ENCODE data around the gene KCNQ1.

The KCNQ1 gene

DNA sequence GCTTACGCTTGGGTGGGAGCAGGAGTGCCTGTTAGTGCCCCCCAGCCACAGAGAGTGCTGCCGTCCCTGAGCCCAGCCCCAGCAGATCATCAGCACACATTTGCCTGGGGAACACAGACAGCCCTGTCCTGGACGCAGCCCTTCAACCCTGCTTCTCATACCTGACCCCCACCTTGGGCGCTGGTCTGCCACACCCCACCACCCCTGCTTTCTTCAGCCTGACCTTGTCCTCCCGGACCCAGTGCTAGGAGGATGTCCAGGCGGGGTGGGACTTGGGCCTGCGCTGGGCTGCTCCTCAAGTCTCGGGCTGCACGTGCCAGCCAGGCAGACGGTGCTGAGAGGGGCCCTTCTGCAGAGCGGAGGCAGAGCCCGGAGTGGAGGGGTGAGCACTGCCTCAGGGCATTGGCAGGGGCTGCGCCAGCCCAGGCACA lies 135.8 kb downstream of the KCNQ1 start:
- no peaks in the 10 kb centered on the region for H3K9me2 ChIP-seq (ENCODE audit: low read depth, low read length)
- H3K27ac ChIP-seq (ENCODE audit: low read depth, low read length, poor library complexity, severe bottlenecking) = no peak overlapping the region
- H3K4me2 ChIP-seq (ENCODE audit: low read length) = no peak overlapping the region
- H2AFZ ChIP-seq (ENCODE audit: low read length) = no peak overlapping the region
- H3K4me3 ChIP-seq (ENCODE audit: low read depth, low read length, poor library complexity, severe bottlenecking) = no peak overlapping the region
- no peaks in the 10 kb centered on the region for H3K4me1 ChIP-seq (ENCODE audit: insufficient read depth, low read length, severe bottlenecking)
- H3K9me3 ChIP-seq (ENCODE audit: low read length) = no peaks in the 10 kb centered on the region
- H3K9ac ChIP-seq (ENCODE audit: low read length) = no peak overlapping the region
- no peaks in the 10 kb centered on the region for H3K36me3 ChIP-seq (ENCODE audit: insufficient read depth, low read length)
- H4K20me1 ChIP-seq (ENCODE audit: insufficient read depth, low read length) = no peaks in the 10 kb centered on the region
- H3F3A ChIP-seq (ENCODE audit: insufficient read depth, low read length) = no peaks in the 10 kb centered on the region
- H3K79me2 ChIP-seq (ENCODE audit: insufficient read depth, low read length) = no peaks in the 10 kb centered on the region
- H3K27me3 ChIP-seq (ENCODE audit: insufficient read depth, low read length) = no peaks in the 10 kb centered on the region
- no peak for TF ChIP-seq EZH2 (IDR thresholded peaks at IDR 0.05; ENCODE audit: borderline replicate concordance, low read length)
- TF ChIP-seq, protein P1, sequence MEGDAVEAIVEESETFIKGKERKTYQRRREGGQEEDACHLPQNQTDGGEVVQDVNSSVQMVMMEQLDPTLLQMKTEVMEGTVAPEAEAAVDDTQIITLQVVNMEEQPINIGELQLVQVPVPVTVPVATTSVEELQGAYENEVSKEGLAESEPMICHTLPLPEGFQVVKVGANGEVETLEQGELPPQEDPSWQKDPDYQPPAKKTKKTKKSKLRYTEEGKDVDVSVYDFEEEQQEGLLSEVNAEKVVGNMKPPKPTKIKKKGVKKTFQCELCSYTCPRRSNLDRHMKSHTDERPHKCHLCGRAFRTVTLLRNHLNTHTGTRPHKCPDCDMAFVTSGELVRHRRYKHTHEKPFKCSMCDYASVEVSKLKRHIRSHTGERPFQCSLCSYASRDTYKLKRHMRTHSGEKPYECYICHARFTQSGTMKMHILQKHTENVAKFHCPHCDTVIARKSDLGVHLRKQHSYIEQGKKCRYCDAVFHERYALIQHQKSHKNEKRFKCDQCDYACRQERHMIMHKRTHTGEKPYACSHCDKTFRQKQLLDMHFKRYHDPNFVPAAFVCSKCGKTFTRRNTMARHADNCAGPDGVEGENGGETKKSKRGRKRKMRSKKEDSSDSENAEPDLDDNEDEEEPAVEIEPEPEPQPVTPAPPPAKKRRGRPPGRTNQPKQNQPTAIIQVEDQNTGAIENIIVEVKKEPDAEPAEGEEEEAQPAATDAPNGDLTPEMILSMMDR (IDR thresholded peaks at IDR 0.05; ENCODE audit: low read length) = no peak

- H3K4me2 ChIP-seq (ENCODE audit: low read length) = no peak overlapping the region
- no peaks in the 10 kb centered on the region for H3K27me3 ChIP-seq (ENCODE audit: insufficient read depth, low read length)
- H3K9me2 ChIP-seq (ENCODE audit: low read depth, low read length) = no peaks in the 10 kb centered on the region
- H3K36me3 ChIP-seq (ENCODE audit: insufficient read depth, low read length) = no peaks in the 10 kb centered on the region
- H3K4me1 ChIP-seq (ENCODE audit: insufficient read depth, low read length, severe bottlenecking) = no peaks in the 10 kb centered on the region
- no peaks in the 10 kb centered on the region for H3K9me3 ChIP-seq (ENCODE audit: low read length)
- H3F3A ChIP-seq (ENCODE audit: insufficient read depth, low read length) = no peaks in the 10 kb centered on the region
- no peaks in the 10 kb centered on the region for H4K20me1 ChIP-seq (ENCODE audit: insufficient read depth, low read length)
- TF ChIP-seq, protein P1 (IDR thresholded peaks at IDR 0.05; ENCODE audit: low read length) = no peak
- TF ChIP-seq EZH2 (IDR thresholded peaks at IDR 0.05; ENCODE audit: borderline replicate concordance, low read length) = no peak
- no peak overlapping the region for H3K9ac ChIP-seq (ENCODE audit: low read length)
- no peaks in the 10 kb centered on the region for H3K79me2 ChIP-seq (ENCODE audit: insufficient read depth, low read length)
- H3K27ac ChIP-seq (ENCODE audit: low read depth, low read length, poor library complexity, severe bottlenecking) = no peak overlapping the region
- H2AFZ ChIP-seq (ENCODE audit: low read length) = no peak overlapping the region
- H3K4me3 ChIP-seq (ENCODE audit: low read depth, low read length, poor library complexity, severe bottlenecking) = no peak overlapping the region
These were observed 136.5 kb downstream of the KCNQ1 start for GRCh38 chr11:2581151-2581930.

- no peaks in the 10 kb centered on the region for H3K9me3 ChIP-seq (ENCODE audit: low read length)
- H3K36me3 ChIP-seq (ENCODE audit: insufficient read depth, low read length) = no peaks in the 10 kb centered on the region
- TF ChIP-seq, protein P1 (IDR thresholded peaks at IDR 0.05; ENCODE audit: low read length) = no peak
- TF ChIP-seq EZH2 (IDR thresholded peaks at IDR 0.05; ENCODE audit: borderline replicate concordance, low read length) = no peak
- H3K9ac ChIP-seq (ENCODE audit: low read length) = no peak overlapping the region
- H3K27me3 ChIP-seq (ENCODE audit: insufficient read depth, low read length) = no peaks in the 10 kb centered on the region
- H3K4me1 ChIP-seq (ENCODE audit: insufficient read depth, low read length, severe bottlenecking) = no peaks in the 10 kb centered on the region
- no peak overlapping the region for H2AFZ ChIP-seq (ENCODE audit: low read length)
- H3K4me3 ChIP-seq (ENCODE audit: low read depth, low read length, poor library complexity, severe bottlenecking) = no peak overlapping the region
- no peak overlapping the region for H3K4me2 ChIP-seq (ENCODE audit: low read length)
- no peak overlapping the region for H3K27ac ChIP-seq (ENCODE audit: low read depth, low read length, poor library complexity, severe bottlenecking)
- no peaks in the 10 kb centered on the region for H3F3A ChIP-seq (ENCODE audit: insufficient read depth, low read length)
- no peaks in the 10 kb centered on the region for H3K79me2 ChIP-seq (ENCODE audit: insufficient read depth, low read length)
- no peaks in the 10 kb centered on the region for H4K20me1 ChIP-seq (ENCODE audit: insufficient read depth, low read length)
- no peaks in the 10 kb centered on the region for H3K9me2 ChIP-seq (ENCODE audit: low read depth, low read length)
These were observed 137.1 kb downstream of the KCNQ1 start for GRCh38 chr11:2581931-2582350.
